Activated naive CD4-positive, alpha-beta T cell treated with Interleukin-2 at 50 U/mL for 16 hours (primary cell): ENCODE results near the gene STAT5B.
A peak's percentile ranks its signal among the peaks of the same experiment; 100 is the strongest.
"Not testable (repeated sequence)": the region's sequence is repeated elsewhere in the genome, so short reads cannot be mapped to it uniquely, and the experiment has no call there.

Experiments
- DNase-seq: peaks from one replicate; pipeline ENCODE4 v3.0.0-alpha.2; 2020

STAT5B gene

GRCh38 chr17:42264366-42264765 lies 11.8 kb downstream of the STAT5B start:
- DNase-seq: not testable (repeated sequence)

DNA sequence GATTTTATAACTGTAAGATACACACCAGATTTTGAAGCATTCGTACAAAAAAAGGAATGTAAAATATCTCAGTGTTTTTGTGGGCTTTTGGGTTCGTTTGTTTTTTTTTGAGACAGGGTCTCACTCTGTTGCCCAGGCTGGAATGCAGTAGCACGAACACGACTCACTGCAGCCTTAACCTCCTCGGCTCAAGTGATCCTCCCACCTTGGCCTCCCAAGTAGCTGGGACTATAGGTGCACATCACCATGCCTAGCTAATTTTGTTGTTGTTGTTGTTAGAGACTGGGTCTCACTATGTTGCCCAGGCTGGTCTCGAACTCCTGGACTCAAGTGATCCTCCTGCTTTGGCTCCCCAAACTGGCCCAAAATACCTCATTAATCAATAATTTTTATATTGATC lies 15.9 kb downstream of the STAT5B start:
- DNase-seq: no peak

GRCh38 chr17:42255445-42255844 lies 20.7 kb downstream of the STAT5B start:
- no peak for DNase-seq

- no peak for DNase-seq
These were observed 22.6 kb downstream of the STAT5B start for GRCh38 chr17:42253578-42253977.

GRCh38 chr17:42252597-42253550 lies 23.3 kb downstream of the STAT5B start:
- no peak for DNase-seq

DNA sequence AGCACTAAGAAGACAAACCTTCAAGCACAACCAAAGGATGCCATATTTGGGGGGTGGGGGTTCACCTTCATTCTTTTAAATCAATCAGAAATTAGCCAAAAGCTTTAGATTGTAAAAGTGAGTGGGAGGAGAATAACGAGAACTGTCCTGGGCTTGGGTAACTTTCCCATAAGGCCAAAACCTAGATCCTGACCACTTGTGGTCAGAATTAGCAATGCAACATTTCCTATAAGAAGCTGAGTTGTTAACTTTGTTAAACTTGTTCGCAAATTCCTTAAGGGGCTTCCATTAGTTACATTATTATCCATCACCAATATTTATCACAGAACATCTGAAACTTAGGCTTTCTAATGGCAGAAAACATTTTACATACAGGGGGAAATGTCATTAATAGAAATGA lies 25.1 kb downstream of the STAT5B start:
- DNase-seq: no peak

DNA sequence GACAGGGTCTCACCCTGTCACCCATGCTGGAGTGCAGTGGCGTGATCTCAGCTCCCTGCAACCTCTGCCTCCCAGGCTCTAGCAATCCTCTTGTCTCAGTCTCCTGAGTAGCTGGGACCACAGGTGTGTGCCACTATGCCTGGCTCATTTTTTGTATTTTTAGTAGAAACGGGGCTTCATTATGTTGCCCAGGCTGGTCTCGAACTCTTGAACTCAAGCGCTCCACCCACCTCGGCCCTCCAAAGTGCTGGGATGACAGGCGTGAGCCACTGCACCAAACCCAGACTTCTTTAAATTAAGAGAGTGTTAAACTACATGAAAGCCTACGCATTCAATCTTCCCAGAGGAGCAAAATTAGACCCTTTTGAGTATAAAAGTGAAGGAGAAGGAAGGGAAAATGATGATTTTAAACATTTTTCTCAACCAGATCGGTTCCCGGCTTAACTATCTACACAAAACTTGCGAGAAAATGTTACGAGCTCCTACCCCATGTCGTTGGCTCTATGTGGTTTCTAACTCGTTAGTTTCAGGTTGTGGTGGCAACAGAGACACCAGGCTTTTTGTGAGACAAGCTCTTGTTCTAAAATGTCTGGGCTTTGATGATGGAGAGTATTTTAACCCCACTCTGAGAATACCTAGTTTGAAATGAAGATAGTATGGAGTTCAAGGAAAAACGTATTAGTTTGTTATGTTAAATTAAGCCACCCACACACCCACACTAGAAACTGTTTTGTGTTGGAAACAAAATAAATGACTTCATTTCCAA lies 26.3 kb downstream of the STAT5B start:
- peak; percentile 41 for DNase-seq

GRCh38 chr17:42248351-42249179 lies 27.6 kb downstream of the STAT5B start:
- DNase-seq: peak; percentile 74

DNA sequence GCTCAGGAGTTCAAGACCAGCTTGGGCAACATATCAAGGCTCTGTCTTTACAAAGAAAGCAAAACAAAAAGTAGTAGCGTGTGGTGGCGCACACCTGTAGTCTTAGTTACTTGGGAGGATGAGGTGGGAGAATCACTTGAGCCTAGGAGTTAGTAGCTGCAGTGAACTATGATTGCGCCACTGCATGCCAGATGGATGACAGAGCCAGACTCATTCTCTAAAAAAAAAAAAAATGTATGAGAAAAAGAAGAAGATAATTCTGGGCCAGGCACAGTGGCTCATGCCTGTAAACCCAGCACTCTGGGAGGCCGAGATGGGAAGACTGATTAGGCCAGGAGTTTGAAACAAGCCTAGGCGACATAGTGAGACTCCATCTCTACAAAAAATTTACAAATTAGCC lies 28.5 kb downstream of the STAT5B start:
- DNase-seq: no peak

DNA sequence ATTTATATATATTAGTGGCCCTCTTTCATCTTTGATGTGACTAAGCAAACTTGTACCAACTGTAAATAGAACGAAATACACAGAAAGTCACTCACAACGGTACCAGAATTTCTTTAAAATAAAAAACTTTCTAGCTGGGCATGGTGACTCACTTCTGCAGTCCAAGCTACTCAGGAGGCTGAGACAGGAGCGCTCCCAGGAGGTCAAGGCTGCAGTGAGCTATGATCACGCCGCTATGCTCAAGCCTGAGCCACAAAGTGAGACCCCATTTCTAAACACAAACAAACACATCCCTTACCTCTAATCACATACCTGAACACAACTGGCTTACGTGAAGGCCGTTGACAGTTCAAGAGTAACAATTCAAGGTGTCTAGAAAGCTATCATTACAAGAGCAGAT lies 29.7 kb downstream of the STAT5B start:
- DNase-seq: peak; percentile 17

DNA sequence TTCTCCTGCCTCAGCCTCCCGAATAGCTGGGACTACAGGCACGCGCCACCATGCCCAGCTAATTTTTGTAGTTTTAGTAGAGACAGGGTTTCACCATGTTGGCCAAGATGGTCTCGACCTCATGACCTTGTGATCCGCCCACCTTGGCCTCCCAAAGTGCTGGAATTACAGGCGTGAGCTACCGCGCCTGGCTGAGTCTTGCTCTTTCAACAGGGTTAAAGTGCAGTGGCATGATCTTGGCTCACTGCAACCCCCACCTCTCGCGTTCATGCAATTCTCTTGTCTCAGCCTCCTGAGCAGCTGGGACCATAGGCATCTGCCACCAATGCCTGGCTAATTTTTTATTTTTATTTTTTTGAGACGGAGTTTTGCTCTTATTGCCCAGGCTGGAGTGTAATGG lies 31.0 kb downstream of the STAT5B start:
- DNase-seq: not testable (repeated sequence)

GRCh38 chr17:42244116-42244515 lies 32.1 kb downstream of the STAT5B start:
- DNase-seq: not testable (repeated sequence)

GRCh38 chr17:42243493-42243982 lies 32.7 kb downstream of the STAT5B start:
- DNase-seq: no peak

GRCh38 chr17:42241871-42242270 lies 34.3 kb downstream of the STAT5B start:
- no peak for DNase-seq

DNA sequence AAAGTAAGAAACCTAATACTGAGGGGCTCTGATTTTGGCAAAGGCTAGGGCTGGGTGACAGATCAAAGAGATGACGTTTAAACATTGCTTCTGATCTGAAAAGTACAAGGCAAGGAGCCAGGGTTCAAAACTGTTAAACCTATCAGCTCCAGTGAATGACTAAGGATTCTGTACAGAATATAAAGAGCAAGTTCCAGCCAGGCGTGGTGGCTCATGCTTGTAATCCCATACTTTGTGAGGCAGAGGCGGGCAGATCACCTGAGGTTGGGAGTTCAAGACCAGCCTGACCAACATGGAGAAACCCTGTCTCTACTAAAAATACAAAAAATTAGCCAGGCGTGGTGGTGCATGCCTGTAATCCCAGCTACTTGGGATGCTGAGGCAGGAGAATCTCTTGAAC lies 35.3 kb downstream of the STAT5B start:
- not testable (repeated sequence) for DNase-seq

DNA sequence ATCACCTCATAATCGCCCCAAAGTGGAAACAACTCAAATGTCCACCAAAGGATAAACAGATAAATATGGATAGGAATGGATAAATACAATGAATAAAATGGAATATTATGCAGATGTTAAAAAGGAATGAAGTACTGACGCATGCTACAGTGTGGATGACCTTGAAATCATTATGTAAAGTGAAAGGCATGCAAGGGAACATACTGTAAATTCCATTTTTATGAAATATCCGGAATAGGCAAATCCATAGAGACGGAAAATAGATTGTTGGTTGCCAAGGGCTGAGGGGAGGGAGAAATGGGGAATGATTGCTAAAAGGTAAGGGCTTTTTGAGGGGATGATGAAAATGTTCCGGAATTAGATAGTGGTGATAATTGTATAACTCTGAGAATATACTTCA lies 36.0 kb downstream of the STAT5B start:
- no peak for DNase-seq

DNA sequence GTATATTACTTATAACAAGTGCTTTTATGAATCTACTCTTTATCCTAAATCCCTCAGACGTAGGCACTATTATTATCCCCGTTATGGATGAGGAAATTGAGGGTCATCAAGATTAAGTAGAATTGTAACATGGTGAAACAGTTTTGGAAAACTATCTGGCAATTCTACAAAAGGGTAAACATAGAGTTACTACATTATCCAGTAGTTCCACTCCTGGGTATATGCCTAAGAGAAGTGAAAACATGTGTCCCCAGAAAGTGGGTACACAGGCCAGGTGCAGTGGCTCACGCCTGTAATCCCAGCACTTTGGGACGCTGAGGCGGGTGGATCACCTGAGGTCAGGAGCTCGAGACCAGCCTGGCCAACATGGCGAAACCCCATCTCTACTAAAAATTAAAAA lies 36.6 kb downstream of the STAT5B start:
- DNase-seq: not testable (repeated sequence)

GRCh38 chr17:42236760-42237159 lies 39.4 kb downstream of the STAT5B start:
- no peak for DNase-seq

DNA sequence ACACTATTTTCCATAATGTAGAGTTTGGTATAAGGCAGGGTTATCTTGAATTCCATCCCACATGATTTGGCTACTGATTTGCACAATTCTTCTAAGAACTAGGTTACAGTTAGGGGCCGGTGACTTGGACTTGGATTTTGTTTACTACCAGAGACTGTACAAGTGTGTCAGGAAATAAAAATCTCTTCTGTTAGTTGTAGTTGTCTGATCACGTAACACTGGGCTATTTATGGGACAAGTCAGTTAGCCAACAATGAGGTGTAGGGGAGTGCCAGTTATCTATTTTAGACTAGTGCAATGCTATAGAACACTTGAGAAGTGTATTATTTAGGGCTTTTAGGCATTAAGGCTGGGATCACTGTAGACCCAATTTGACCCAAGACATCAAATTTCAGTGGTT lies 42.2 kb downstream of the STAT5B start:
- DNase-seq: no peak

DNA sequence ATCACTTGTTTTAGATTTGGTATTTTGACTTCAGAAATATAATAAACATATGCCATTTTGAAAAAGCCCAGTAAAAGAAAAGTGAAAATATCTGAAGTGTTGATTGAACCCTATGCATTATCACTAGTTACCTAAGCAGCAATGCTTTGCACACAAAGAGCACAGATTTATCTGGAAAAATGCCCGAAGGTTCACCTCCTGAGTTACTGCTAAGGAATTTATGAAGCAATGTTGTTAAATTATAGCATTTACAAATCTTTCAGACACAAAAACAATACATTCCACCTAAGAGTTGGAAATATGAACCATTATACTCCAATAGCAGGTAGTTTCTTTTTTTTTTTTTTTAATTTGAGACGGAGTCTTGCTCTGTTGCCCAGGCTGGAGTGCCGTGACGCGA lies 43.0 kb downstream of the STAT5B start:
- no peak for DNase-seq

DNA sequence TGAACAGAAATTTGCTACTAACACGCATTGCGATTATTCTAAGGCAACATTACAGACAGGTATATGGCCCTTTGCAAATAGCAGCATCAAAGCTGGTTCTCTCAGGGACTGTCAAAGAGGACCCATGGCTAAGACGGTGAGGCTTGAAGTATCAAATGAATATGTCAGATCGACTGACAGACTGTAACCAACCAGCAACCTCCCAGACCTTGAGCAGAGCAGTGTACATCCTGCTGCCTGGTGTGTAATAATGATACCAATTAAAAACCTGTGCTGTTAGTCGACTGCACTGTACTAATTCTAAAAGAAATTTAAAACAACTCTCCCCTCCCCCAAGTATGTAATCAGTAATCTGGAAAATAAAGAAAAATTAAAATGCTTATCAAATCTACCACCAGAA lies 46.0 kb downstream of the STAT5B start:
- no peak for DNase-seq

DNA sequence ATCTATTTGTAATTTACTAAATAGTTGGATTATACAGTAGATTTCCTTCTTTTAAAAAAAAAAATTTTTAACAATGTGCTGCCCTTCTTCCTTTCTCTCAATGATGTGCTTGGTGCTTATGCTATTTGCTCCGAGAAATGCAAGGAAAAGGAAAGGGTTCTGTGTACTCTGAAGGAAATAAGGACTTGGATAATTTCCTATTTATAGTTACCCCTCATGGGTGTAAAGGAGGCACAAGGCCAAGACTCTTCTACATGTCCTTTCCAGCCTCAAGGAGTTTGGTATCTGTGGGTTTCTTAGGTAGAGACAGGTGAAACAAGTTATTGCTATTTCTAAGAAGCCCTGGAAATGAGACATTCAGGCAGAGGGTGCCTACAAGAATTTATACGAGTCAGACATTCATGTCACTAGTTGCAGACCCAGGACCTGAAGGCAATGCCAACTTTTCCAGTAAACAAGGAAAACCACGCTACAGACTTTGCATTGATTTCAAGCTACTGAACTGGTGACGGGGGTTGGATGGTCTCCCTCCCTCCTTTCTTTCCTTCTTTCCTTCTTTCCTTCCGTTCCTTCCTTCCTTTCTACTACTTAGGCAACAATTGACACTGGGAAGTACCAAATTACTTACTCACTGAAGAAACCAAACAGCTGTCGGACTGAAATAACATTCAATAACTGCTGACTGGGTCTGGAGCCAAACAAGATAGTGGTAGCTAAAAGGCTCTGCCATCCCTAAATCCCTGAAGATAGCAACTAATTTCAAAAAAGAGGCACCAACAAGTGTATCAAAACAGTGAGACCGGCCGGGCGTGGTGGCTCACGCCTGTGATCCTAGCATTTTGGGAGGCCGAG lies 48.1 kb downstream of the STAT5B start:
- DNase-seq: no peak
